ENCODE results near the gene HECW1. TPM values are rescaled to one million over a fixed set of nuclear protein-coding genes. Genes with fewer than 3 reads are reported as not detected.

The HECW1 gene
- total and polyA plus RNA-seq, 2 donors (not counting 1 experiment from before 2014, with no cell fraction given), result not detected

DNA sequence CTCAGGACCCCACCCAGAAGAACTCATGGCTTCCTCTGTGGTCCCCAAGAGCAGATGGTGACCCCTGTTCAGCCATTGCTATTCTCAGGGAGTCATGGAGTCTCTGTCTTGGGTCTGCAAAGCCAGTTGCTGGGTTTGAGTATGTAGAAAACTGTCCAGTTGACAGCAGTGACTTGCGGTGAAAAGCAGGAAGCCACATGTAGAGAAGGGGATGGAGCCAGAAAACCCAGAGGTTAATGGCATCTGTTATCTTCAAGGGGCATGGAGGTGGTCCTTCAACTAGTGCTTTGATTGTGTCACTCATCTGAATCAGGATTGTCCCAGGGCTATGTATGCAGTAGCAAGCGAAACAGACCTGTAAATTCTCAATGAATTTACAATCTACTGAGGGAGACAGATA lies 384.1 kb downstream of the HECW1 start:
- no peak overlapping the region for H3K4me2 ChIP-seq (replicated peaks; ENCODE audit: low read depth, low read length, poor library complexity, severe bottlenecking)
- H3K4me1 ChIP-seq (ENCODE audit: control insufficient read depth in 2 of 2, insufficient read depth in 2 of 2, low read length in 2 of 2), result no peaks in the 10 kb centered on the region
- H3K4me3 ChIP-seq (ENCODE audit: control extremely low read depth in 1 of 5, extremely low read depth in 1 of 5, insufficient read depth in 1 of 5, low read depth in 2 of 5, low read length in 4 of 5), result no peak overlapping the region
- H3K9me3 Mint-ChIP-seq (ENCODE audit: insufficient read depth), result no peaks in the 10 kb centered on the region
- ChIA-PET CTCF (no interaction called here), POLR2A (no interaction called here)
- H3K4me1 Mint-ChIP-seq, result no peaks in the 10 kb centered on the region
- no peak for TF ChIP-seq EZH2 (IDR thresholded peaks at IDR 0.05; ENCODE audit: borderline replicate concordance, insufficient read depth, low read depth, low read length, poor library complexity, severe bottlenecking)
- TF ChIP-seq, protein P1, sequence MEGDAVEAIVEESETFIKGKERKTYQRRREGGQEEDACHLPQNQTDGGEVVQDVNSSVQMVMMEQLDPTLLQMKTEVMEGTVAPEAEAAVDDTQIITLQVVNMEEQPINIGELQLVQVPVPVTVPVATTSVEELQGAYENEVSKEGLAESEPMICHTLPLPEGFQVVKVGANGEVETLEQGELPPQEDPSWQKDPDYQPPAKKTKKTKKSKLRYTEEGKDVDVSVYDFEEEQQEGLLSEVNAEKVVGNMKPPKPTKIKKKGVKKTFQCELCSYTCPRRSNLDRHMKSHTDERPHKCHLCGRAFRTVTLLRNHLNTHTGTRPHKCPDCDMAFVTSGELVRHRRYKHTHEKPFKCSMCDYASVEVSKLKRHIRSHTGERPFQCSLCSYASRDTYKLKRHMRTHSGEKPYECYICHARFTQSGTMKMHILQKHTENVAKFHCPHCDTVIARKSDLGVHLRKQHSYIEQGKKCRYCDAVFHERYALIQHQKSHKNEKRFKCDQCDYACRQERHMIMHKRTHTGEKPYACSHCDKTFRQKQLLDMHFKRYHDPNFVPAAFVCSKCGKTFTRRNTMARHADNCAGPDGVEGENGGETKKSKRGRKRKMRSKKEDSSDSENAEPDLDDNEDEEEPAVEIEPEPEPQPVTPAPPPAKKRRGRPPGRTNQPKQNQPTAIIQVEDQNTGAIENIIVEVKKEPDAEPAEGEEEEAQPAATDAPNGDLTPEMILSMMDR (IDR thresholded peaks at IDR 0.05), result no peak
- no peak overlapping the region for H3K9ac ChIP-seq (ENCODE audit: low read length)
- peaks cover 0 to 3% (median 0%) of the 10 kb centered on the region in 4 experiments for H3K27me3 ChIP-seq (replicated peaks in 1 of 4; ENCODE audit: control extremely low read depth in 1 of 4, control insufficient read depth in 3 of 4, insufficient read depth in 4 of 4, low read length in 3 of 4)
- no peak for DNase-seq
- H3K4me3 Mint-ChIP-seq, result no peak overlapping the region
- H3K9me3 ChIP-seq (ENCODE audit: control extremely low read depth in 1 of 3, control insufficient read depth in 2 of 3, insufficient read depth in 1 of 3, low read length in 2 of 3), result no peaks in the 10 kb centered on the region
- H3K27me3 Mint-ChIP-seq, result peaks cover 30% of the 10 kb centered on the region
- H4K20me1 ChIP-seq (ENCODE audit: control insufficient read depth, insufficient read depth, low read length, poor library complexity, severe bottlenecking), result no peaks in the 10 kb centered on the region
- H3K79me2 ChIP-seq (ENCODE audit: control insufficient read depth, insufficient read depth, low read length), result no peaks in the 10 kb centered on the region
- H3K36me3 ChIP-seq (replicated peaks in 1 of 2; ENCODE audit: control extremely low read depth in 1 of 2, control insufficient read depth in 1 of 2, extremely low read depth in 1 of 2, insufficient read depth in 2 of 2, low read length in 1 of 2), result no peaks in the 10 kb centered on the region
- intact Hi-C loops (cut with micrococcal nuclease), result no loop called here
- no peak overlapping the region for H2AFZ ChIP-seq (ENCODE audit: insufficient read depth, low read depth, low read length, poor library complexity, severe bottlenecking)
- 85% methylated on average over 1 of the region's 2 CpGs for WGBS (ENCODE audit: insufficient coverage)
- no peak overlapping the region for H3K27ac Mint-ChIP-seq
- no peak for ATAC-seq (ENCODE audit: low read depth)
- H3K27ac ChIP-seq (ENCODE audit: low read length in 2 of 2), result no peak overlapping the region

DNA sequence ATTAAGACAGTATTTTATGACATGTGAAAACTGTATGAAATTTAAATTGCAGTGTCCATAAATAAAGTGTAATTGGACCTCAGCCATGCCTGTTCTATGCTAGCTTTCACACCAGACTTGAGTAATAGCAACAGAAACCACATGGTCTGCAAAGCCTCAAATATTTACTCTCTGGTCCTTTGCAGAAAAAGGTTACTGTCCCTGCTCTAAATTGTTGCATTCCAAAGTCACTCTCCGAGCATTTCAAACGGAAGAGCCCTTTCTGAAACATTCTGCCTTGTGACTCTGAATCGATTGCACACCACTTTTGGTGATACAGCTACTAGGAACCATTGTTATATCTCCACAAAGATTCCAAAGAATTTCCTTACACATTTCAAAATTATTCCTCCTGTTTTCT lies 389.4 kb downstream of the HECW1 start:
- CTCF ChIA-PET, result no interaction called here
- Histone ChIP-seq H4K20me1 (ENCODE audit: control insufficient read depth, insufficient read depth, low read length, poor library complexity, severe bottlenecking) (no peaks in the 10 kb centered on the region), H3K4me2 (replicated peaks; ENCODE audit: low read depth, low read length, poor library complexity, severe bottlenecking) (no peak overlapping the region), H3K4me3 (ENCODE audit: control extremely low read depth in 1 of 5, extremely low read depth in 1 of 5, insufficient read depth in 1 of 5, low read depth in 2 of 5, low read length in 4 of 5) (no peak overlapping the region), H3K79me2 (ENCODE audit: control insufficient read depth, insufficient read depth, low read length) (no peaks in the 10 kb centered on the region), H3K9ac (ENCODE audit: low read length) (no peak overlapping the region), H3K27ac (ENCODE audit: low read length in 2 of 2) (no peak overlapping the region), H3K4me1 (ENCODE audit: control insufficient read depth in 2 of 2, insufficient read depth in 2 of 2, low read length in 2 of 2) (no peaks in the 10 kb centered on the region), H2AFZ (ENCODE audit: insufficient read depth, low read depth, low read length, poor library complexity, severe bottlenecking) (no peak overlapping the region), H3K27me3 (replicated peaks in 1 of 4; ENCODE audit: control extremely low read depth in 1 of 4, control insufficient read depth in 3 of 4, insufficient read depth in 4 of 4, low read length in 3 of 4) (no peaks in the 10 kb centered on the region), H3K36me3 (replicated peaks in 1 of 2; ENCODE audit: control extremely low read depth in 1 of 2, control insufficient read depth in 1 of 2, extremely low read depth in 1 of 2, insufficient read depth in 2 of 2, low read length in 1 of 2) (no peaks in the 10 kb centered on the region), H3K9me3 (ENCODE audit: control extremely low read depth in 1 of 3, control insufficient read depth in 2 of 3, insufficient read depth in 1 of 3, low read length in 2 of 3) (no peaks in the 10 kb centered on the region)
- POLR2A ChIA-PET, result no interaction called here
- no peaks in the 10 kb centered on the region for H3K9me3 Mint-ChIP-seq (ENCODE audit: insufficient read depth)
- 88% methylated on average over 2 of the region's 3 CpGs for WGBS (ENCODE audit: insufficient coverage)
- intact Hi-C loops (cut with micrococcal nuclease), result no loop called here
- no peak overlapping the region for H3K27ac Mint-ChIP-seq
- DNase-seq (no peak), ATAC-seq (ENCODE audit: low read depth) (no peak)
- H3K27me3 Mint-ChIP-seq, result peaks cover 14% of the 10 kb centered on the region
- H3K4me1 Mint-ChIP-seq, result no peaks in the 10 kb centered on the region
- TF ChIP-seq, protein P1 (IDR thresholded peaks at IDR 0.05), result no peak
- TF ChIP-seq EZH2 (IDR thresholded peaks at IDR 0.05; ENCODE audit: borderline replicate concordance, insufficient read depth, low read depth, low read length, poor library complexity, severe bottlenecking), result no peak
- H3K4me3 Mint-ChIP-seq, result no peak overlapping the region

Measured in B cell (primary cell).